ENCODE measurements around the gene GPAM.

DNA sequence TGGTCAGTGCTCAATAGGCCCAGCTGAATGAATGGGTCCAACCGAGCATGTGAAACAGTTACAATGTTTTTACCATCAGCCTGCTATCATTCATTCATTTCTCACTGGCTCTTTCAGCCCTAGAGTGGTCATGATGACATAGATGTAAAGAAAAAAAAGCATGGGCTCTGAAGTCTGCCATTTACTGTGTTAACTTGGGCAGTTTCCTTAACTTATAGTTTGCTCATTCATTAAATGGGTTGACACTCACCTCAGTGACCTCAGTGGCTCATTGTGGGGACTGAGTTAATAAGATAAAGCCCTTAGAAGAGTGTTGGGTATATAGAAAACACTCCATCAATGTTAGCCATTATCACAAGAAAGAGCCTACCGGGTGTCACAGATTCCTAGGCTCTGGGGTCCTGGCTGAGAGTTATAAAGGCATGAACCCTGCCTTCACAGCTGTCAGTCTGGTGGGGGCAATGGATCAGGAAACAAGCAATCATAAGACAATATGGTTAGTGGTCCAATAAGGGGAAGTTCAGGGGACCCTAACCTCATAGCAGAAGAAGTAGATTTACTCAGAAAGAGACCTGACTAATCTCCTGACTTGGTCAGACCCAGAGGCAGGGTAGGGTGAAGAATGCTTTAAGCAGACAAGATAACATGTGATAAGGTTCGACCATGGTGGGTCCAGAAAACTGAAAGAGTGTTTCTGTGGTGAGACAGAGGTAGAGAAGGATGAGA is 29.7 kb upstream of the GPAM start:
- TF ChIP-seq POLR2A (conservative IDR thresholded peaks at IDR 0.05) (no peak), SREBF2 (CRISPR knock-in tag; IDR thresholded peaks at IDR 0.05) (no peak), SRSF1 (IDR thresholded peaks at IDR 0.05; ENCODE audit: low read depth, low read length) (no peak), ZNF282 (CRISPR knock-in tag; IDR thresholded peaks at IDR 0.05) (no peak), FOXJ3 (CRISPR knock-in tag; IDR thresholded peaks at IDR 0.05) (no peak), DIDO1 (tag; IDR thresholded peaks at IDR 0.05; ENCODE audit: low read depth) (no peak)
- TF ChIP-seq, protein P1, sequence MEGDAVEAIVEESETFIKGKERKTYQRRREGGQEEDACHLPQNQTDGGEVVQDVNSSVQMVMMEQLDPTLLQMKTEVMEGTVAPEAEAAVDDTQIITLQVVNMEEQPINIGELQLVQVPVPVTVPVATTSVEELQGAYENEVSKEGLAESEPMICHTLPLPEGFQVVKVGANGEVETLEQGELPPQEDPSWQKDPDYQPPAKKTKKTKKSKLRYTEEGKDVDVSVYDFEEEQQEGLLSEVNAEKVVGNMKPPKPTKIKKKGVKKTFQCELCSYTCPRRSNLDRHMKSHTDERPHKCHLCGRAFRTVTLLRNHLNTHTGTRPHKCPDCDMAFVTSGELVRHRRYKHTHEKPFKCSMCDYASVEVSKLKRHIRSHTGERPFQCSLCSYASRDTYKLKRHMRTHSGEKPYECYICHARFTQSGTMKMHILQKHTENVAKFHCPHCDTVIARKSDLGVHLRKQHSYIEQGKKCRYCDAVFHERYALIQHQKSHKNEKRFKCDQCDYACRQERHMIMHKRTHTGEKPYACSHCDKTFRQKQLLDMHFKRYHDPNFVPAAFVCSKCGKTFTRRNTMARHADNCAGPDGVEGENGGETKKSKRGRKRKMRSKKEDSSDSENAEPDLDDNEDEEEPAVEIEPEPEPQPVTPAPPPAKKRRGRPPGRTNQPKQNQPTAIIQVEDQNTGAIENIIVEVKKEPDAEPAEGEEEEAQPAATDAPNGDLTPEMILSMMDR (IDR thresholded peaks at IDR 0.05 in 2 of 3, conservative IDR thresholded peaks at IDR 0.05 in 1 of 3; ENCODE audit: insufficient read depth in 2 of 3, low read depth in 1 of 3, low read length in 3 of 3): no peak
- TF ChIP-seq, protein P2, sequence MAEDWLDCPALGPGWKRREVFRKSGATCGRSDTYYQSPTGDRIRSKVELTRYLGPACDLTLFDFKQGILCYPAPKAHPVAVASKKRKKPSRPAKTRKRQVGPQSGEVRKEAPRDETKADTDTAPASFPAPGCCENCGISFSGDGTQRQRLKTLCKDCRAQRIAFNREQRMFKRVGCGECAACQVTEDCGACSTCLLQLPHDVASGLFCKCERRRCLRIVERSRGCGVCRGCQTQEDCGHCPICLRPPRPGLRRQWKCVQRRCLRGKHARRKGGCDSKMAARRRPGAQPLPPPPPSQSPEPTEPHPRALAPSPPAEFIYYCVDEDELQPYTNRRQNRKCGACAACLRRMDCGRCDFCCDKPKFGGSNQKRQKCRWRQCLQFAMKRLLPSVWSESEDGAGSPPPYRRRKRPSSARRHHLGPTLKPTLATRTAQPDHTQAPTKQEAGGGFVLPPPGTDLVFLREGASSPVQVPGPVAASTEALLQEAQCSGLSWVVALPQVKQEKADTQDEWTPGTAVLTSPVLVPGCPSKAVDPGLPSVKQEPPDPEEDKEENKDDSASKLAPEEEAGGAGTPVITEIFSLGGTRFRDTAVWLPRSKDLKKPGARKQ (CRISPR knock-in tag; IDR thresholded peaks at IDR 0.05): no peak
- TF ChIP-seq, protein P3, sequence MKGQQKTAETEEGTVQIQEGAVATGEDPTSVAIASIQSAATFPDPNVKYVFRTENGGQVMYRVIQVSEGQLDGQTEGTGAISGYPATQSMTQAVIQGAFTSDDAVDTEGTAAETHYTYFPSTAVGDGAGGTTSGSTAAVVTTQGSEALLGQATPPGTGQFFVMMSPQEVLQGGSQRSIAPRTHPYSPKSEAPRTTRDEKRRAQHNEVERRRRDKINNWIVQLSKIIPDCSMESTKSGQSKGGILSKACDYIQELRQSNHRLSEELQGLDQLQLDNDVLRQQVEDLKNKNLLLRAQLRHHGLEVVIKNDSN (CRISPR knock-in tag; IDR thresholded peaks at IDR 0.05): no peak

Data from K562 (cell line).